Measurements from ENCODE around the gene TCIRG1. TPM values are rescaled to one million over a fixed set of nuclear protein-coding genes. Genes with fewer than 3 reads are reported as not detected.
A peak's percentile ranks its signal among the peaks of the same experiment; 100 is the strongest.

TCIRG1 gene
- total and polyA plus RNA-seq, 2 of the 13 experiments (the other 11 are each of a cell fraction or from before 2014, with no cell fraction given), result 48.0 to 69.6 TPM

DNA sequence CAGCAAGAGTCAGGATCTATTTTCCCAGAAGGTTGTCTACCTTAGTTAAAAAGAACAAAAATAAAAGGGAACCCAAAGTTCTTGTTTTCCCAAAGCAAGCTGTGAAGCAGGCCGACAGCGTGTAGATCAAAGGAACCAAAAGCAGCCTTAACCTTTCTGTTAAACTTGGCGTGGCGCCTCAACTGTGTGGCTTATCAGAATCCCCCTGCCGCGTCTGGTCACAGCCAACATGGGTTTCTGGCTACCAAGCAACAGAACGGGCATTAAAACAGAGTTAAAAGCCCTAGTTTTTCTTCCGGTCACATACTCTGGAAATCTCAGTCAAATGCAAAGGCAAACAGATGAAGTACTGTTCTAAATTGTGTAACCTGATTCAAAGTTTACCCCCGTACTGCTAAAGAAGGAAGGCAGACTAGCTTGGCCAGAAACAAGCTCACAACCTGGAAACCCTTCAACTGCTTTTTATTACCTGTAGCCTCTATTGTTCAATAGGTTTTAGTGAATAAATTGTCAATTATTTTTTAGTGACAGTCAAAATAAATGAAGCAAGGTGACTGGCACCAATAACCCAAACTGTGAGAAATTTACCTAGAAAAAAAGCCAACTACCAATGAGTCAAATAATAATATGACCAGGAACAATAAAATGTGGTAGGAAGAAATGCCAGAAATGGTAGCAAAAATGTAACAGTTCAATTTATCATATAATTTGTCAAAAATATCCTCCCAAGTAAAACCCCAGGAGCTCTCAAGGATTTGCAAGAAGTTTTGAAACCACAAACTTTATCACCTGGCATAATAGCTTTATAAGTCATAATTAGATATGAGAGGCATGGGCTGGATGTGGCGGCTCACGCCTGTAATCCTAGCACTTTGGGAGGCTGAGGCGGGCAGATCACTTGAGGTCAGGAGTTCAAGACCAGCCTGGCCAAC lies 60.9 kb downstream of the TCIRG1 start (continued):
- TF ChIP-seq REL (CRISPR knock-in tag; conservative IDR thresholded peaks at IDR 0.05), result no peak
- TF ChIP-seq, protein P1, sequence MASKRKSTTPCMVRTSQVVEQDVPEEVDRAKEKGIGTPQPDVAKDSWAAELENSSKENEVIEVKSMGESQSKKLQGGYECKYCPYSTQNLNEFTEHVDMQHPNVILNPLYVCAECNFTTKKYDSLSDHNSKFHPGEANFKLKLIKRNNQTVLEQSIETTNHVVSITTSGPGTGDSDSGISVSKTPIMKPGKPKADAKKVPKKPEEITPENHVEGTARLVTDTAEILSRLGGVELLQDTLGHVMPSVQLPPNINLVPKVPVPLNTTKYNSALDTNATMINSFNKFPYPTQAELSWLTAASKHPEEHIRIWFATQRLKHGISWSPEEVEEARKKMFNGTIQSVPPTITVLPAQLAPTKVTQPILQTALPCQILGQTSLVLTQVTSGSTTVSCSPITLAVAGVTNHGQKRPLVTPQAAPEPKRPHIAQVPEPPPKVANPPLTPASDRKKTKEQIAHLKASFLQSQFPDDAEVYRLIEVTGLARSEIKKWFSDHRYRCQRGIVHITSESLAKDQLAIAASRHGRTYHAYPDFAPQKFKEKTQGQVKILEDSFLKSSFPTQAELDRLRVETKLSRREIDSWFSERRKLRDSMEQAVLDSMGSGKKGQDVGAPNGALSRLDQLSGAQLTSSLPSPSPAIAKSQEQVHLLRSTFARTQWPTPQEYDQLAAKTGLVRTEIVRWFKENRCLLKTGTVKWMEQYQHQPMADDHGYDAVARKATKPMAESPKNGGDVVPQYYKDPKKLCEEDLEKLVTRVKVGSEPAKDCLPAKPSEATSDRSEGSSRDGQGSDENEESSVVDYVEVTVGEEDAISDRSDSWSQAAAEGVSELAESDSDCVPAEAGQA (IDR thresholded peaks at IDR 0.05; ENCODE audit: low read depth), result peak; percentile 59; the same call in 1 of the 2 replicates
- TF ChIP-seq, protein P1 (CRISPR knock-in tag; IDR thresholded peaks at IDR 0.05; ENCODE audit: borderline replicate concordance), result peak; percentile 43; the same call in 1 of the 2 replicates
- TF ChIP-seq ZNF20 (CRISPR knock-in tag; IDR thresholded peaks at IDR 0.05), result no peak
- TF ChIP-seq MIER3 (CRISPR knock-in tag; IDR thresholded peaks at IDR 0.05; ENCODE audit: borderline replicate concordance), result peak; percentile 71; the same call in 1 of the 2 replicates
- no peak for TF ChIP-seq ZKSCAN5 (CRISPR knock-in tag; IDR thresholded peaks at IDR 0.05)
- no peak for TF ChIP-seq ZNF883 (CRISPR knock-in tag; IDR thresholded peaks at IDR 0.05; ENCODE audit: not compliant biosample characterization)
- TF ChIP-seq, protein P2, sequence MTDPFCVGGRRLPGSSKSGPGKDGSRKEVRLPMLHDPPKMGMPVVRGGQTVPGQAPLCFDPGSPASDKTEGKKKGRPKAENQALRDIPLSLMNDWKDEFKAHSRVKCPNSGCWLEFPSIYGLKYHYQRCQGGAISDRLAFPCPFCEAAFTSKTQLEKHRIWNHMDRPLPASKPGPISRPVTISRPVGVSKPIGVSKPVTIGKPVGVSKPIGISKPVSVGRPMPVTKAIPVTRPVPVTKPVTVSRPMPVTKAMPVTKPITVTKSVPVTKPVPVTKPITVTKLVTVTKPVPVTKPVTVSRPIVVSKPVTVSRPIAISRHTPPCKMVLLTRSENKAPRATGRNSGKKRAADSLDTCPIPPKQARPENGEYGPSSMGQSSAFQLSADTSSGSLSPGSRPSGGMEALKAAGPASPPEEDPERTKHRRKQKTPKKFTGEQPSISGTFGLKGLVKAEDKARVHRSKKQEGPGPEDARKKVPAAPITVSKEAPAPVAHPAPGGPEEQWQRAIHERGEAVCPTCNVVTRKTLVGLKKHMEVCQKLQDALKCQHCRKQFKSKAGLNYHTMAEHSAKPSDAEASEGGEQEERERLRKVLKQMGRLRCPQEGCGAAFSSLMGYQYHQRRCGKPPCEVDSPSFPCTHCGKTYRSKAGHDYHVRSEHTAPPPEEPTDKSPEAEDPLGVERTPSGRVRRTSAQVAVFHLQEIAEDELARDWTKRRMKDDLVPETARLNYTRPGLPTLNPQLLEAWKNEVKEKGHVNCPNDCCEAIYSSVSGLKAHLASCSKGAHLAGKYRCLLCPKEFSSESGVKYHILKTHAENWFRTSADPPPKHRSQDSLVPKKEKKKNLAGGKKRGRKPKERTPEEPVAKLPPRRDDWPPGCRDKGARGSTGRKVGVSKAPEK (CRISPR knock-in tag; IDR thresholded peaks at IDR 0.05; ENCODE audit: borderline replicate concordance), result no peak
- TF ChIP-seq ZNF33A (CRISPR knock-in tag; IDR thresholded peaks at IDR 0.05; ENCODE audit: borderline replicate concordance), result no peak
- TF ChIP-seq ZNF12 (CRISPR knock-in tag; IDR thresholded peaks at IDR 0.05), result peak; percentile 78
- TF ChIP-seq, protein P3, sequence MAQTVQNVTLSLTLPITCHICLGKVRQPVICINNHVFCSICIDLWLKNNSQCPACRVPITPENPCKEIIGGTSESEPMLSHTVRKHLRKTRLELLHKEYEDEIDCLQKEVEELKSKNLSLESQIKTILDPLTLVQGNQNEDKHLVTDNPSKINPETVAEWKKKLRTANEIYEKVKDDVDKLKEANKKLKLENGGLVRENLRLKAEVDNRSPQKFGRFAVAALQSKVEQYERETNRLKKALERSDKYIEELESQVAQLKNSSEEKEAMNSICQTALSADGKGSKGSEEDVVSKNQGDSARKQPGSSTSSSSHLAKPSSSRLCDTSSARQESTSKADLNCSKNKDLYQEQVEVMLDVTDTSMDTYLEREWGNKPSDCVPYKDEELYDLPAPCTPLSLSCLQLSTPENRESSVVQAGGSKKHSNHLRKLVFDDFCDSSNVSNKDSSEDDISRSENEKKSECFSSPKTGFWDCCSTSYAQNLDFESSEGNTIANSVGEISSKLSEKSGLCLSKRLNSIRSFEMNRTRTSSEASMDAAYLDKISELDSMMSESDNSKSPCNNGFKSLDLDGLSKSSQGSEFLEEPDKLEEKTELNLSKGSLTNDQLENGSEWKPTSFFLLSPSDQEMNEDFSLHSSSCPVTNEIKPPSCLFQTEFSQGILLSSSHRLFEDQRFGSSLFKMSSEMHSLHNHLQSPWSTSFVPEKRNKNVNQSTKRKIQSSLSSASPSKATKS (CRISPR knock-in tag; IDR thresholded peaks at IDR 0.05), result peak; percentile 56; the same call in 1 of the 2 replicates
- TF ChIP-seq, protein P4, sequence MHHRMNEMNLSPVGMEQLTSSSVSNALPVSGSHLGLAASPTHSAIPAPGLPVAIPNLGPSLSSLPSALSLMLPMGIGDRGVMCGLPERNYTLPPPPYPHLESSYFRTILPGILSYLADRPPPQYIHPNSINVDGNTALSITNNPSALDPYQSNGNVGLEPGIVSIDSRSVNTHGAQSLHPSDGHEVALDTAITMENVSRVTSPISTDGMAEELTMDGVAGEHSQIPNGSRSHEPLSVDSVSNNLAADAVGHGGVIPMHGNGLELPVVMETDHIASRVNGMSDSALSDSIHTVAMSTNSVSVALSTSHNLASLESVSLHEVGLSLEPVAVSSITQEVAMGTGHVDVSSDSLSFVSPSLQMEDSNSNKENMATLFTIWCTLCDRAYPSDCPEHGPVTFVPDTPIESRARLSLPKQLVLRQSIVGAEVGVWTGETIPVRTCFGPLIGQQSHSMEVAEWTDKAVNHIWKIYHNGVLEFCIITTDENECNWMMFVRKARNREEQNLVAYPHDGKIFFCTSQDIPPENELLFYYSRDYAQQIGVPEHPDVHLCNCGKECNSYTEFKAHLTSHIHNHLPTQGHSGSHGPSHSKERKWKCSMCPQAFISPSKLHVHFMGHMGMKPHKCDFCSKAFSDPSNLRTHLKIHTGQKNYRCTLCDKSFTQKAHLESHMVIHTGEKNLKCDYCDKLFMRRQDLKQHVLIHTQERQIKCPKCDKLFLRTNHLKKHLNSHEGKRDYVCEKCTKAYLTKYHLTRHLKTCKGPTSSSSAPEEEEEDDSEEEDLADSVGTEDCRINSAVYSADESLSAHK (CRISPR knock-in tag; IDR thresholded peaks at IDR 0.05; ENCODE audit: borderline replicate concordance), result no peak
- TF ChIP-seq CEBPG (CRISPR knock-in tag; IDR thresholded peaks at IDR 0.05), result peak; percentile 89
- TF ChIP-seq HOXA5 (CRISPR knock-in tag; IDR thresholded peaks at IDR 0.05), result no peak

Data from HepG2 (cell line).